NCI-H1105 treated with DMSO at 0.1 percent for 48 hours (cell line): ENCODE data around the gene ACTRT2.

Source experiments
- DNase-seq: peaks from one replicate; lab custom pipeline; 2025; lab: John Stamatoyannopoulos, UW

Gene ACTRT2

DNA sequence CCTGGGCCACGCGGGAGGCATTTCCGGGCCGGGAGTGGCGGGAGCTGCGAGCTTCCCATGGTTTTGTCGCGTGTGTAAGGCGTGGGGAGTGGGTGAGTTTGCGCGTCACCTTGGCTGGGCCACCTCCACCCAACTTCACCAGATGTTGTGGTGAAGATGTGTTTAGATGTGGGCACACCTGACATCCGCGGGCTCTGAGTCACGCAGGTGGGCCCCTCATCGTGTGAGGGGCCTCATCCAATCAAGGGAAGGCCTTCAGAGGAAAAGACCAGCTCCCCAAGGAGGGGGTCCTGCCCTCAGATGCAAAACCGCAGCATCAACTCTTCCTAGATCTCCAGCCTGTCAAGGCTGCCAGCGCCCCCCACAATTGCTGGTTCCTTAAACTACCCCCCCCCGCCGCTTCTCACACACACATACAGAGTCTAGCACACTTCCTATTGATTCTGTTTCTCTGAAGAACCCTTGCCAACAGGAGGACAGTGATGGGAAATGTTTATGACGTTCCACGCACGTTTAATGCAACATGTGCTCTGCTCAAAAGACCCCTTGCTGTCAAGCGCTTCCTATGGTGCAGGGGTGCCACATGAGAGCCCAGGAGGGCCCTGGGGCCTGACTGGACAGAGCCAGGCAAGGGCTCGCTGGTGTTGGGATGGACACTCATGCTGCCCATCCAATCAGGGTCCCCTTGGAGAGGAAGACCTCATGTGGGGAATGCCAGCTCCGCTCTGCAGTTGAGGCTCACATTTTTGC, 11.9 kb downstream of the ACTRT2 start:
- DNase-seq, result no peak

DNA sequence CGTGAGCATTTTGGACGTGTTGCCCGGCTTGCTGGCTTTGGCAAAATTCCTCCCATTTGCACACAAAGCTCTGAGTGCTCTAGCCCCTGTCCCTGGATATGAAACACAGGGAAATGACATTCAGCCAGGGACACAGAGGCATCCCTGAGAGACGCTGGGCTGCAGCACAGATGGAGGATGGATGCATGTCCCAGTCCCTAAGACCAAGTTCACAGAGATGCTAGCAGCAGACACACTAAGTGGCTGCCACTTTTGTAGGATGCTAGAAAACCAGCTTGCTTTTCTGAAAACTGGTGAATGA, 12.5 kb downstream of the ACTRT2 start:
- no peak for DNase-seq

DNA sequence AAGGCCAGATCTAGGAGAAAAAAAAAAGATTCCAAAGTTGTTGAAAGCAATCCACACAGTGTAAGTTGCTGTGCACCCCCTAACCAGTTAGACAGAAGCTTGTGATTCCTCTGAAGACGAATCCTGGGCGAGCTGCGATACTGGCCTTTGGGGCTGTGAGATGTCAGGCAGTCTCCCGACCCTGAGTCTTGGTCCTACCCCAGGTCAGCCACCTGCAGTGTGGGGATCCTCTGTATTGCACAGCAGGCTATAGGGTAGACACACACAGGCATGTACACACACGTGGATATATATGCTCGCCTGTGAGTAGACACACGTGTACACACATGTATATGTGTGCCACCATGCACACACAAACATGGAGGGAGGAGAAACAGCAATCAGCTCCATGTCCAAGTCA, 12.9 kb downstream of the ACTRT2 start:
- no peak for DNase-seq

DNA sequence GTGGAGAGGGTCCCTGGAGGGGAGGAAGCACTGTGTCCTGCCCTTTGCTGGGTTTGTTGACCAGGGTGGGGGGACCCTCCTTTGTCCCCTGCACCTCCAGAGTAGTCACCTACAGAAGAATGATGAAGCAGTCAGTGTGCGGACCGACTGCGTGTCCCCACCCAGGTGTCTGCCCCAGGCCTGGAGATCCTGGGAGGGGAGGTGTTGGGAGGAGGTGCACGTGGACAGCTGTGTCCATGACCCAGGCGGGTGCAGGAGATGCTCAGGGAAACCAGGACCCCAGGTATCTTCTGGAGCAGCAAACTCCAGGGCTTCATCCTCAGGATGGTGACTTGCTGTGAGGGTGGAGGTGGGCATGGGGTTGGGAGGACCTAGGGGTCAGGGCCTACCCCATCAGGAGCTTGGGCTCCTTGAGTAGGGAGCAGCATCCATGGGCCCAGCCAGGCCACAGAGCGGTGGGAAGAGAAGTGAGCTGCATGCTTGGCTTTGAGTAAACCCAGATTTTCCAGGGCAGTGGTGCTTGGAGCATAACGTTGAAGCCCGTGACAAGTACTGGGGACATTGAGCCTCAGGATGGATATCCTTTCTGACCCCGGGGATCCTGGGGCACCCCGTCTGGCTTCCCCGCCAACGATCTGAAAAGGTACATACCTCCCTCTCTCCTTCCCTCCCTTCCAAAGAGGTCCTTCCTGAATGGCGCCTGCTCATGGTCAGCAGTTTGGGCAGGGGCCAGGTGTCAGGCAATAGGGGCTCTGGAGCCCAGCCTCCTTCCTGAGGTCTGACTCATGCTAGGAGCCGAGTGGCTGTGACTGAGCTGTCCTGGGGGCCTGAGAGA, 13.7 kb downstream of the ACTRT2 start:
- no peak for DNase-seq

DNA sequence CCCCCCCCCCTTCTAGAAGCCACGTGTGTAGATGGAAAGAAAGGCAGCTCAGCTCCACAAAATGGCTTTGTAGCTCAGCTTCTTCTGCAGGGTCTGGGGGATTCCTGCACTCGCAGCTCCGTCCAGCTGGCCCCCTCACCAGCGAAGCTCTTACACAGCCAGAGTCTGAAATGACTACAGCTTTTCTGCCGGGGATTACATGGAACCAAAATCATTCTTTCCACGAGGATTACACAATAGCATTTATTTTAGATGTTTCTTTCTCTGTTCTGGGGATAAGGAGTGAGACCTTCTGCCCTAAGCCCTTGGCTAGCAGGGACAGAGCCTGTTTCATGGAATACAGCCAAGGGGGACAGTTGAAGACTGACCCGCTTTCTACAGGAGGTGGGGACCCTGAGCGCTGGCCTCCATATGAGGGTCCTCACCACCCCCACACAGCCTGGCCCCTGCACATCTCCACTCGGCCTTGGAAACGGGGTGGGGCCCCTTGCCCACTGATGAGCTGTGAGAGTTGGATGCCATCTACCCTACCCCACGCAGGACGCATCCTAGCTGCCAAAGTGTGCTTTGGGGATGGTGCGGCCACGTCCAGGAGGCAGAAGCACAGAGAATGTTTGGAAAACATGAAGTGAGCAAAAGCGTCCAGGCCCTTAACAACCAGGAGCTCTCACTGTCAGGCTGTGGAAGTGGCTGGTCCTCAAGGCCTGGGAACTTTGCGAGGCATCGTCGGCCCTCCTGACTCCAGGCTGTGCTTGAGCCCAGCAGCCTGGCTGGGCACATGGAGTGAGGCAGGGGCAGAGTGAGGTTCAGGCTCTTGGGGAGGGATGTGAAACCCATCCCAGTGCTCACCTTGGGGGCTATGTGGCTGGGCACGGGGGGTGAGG, 14.5 kb downstream of the ACTRT2 start:
- DNase-seq, result no peak

DNA sequence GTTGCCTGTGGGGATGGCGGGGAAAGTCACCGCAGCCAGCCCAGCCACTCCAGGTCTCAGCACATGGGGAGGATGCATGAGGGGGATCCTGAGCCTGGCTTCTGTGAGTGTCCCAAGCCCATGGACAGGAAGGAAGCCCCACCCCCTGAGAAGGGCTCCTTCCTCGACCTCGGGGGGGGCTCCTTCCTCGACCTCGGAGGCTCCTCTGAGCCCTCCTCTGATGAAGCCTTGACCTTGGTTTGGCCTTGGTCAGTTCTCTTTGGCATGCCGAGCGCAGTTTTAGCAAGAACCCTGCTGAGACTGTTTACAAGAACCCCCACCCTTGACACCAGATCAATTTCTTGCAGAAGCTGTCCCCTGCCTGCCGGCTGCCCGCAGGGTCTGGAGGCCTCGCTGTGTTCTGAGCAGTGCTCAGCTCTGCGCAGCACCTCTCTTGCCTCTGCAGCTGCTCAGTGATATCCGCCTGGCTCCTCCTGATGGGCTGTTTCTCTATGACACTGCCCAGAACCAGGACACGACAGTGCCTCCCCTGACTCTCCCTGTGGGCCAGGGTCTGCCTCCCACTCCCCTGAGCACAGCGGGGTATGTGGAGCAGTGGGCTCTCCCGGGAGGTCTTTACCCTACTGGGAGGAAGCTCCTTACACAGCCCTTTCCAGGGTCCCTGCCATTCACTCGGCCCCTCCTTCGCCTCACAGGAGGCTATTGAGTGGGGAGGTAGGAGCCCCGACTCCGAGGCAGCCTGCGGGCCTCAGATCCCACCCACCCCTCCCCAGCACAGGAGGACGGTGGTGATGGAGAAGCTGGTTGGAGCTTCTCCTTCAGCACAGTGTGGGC, 15.4 kb downstream of the ACTRT2 start:
- DNase-seq, result no peak

DNA sequence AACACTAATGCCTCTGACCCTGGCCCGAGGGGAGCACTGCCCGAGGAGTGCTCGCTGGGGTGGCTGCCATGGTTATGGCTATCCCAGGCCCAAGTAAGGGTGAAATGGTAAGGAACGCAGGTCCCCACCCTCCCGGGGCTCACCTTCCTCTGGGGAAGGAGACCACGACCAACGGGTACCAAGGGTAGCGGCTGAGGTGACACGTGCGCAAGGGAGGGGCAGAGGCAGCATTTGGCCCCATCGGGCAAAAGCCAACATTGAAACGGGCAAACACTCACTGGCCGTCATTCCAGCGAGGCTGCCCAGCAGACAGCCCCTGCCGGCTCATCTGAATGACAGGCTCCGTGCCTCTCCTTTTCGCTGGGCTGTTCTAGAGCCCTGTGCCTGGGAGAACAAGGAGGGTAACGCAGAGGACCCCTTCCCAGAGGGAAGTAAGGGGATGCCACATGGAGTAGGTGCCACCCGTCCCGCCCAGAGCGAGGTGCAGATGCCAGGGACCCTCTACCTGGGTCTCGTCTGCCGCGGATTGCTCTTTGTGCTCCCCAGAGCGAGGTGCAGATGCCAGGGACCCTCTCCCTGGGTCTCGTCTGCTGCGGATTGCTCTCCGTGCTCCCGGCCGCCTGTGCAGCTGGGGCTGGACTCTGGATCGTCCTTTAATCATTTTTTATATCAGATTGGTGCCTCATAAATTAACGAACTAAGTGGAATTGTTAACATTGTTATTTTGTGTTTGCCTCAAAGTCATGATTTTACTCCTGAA, 16.2 kb downstream of the ACTRT2 start:
- no peak for DNase-seq

DNA sequence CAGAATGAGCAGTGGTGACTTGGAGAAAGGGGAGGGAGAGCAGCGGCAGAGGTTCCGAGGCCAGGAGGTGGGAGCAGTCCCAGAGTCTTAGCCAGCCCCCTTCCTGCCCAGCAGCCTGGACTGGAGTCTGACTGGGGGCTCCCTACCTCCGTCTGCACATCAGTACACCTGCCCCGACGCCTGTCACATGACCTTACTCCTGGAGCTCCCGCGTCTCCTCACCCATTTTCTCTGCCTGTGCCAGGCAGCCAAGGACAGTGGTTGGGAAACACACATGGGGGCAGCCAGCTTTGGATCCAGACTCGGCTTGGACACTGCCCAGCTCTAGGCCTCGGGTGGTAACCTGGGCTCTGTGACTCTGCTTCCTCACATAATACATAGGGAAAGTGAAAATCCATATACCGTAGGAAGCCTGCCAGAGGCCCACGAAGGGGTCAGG, 16.9 kb downstream of the ACTRT2 start:
- DNase-seq, result no peak

DNA sequence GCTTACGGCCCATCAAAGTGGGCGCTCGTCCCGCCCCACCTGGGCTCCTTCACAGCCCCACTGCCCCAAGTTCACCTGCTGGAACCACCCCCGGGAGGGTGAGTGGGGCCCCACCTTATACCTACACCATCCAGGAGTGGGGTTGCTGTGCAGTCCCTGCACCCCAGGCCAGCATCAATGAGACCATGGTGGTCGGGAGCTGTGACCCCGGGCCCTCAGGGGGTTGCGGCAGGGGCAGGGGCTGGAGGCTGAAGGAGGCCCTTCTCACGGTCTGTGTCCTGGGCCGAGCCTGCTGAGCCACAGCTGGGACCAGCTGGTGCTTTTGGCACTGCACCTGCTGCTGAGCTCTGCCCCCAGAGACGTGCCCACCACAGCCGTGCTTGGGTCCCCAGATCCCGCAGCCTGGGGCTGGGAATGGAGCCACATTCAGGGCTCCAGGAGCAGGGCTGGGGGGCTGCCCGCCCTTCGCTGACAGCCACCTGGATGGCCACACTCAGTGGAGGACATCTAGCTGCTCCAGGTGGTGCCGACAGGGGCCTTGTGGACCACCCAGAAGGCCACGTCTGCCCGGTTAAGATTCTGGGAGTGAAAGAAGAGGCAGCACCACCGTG, 17.4 kb downstream of the ACTRT2 start:
- DNase-seq, result no peak

DNA sequence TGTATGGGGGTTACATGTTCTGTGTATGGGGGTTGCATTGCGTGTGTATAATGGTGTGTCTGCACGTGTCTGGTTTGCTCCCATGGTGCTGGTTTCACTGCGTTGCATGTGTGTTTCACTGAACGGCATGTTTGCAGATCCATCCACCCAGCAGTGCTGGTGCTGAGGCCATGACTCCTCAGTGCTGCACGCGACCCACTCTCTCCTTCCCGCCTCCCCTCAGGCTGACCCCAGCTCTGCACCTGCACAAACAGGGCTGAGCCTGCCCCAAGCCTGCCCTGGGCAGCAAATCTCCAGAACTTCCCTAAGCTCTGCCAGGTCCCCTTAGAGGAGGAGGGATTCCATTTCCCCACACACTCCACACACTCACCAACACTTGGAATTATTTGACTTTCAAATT, 18.7 kb downstream of the ACTRT2 start:
- DNase-seq, result no peak

DNA sequence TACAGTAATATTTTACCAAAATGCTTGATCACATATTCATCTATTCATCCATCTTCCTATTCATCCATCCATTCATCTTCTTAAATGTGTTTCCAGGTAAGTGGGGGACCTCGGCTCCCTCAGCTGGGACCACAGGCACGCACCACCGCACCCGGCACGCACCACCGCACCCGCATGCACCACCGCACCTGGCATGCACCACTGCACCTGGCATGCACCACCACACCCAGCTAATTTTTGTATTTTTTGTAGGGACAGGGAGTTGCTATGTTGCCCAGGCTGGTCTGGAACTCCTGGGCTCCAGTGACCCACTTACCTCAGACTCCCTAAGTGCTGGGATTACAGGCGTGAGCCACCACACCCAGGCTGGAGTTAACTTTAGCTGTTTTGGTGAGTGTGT, 21.2 kb downstream of the ACTRT2 start:
- DNase-seq, result no peak

DNA sequence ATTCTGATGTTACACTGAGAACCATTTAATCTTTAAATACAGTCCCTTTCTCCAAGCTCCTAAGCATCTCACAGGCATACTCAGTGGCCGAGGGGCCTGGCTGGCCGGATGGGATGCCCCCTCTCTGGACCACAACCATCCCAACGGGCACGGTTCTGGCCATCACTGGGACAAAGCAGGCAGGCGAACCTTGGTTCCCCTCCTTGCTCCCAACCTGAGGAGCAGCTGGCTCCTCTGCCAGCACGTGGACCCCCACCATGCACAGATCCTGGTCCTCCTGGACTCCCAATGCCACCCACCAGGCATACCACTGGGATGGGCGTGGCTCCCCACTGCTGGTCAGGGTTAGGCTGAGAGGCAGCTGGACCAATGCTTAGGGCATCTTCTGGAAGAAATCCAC, 27.9 kb downstream of the ACTRT2 start:
- DNase-seq, result no peak

DNA sequence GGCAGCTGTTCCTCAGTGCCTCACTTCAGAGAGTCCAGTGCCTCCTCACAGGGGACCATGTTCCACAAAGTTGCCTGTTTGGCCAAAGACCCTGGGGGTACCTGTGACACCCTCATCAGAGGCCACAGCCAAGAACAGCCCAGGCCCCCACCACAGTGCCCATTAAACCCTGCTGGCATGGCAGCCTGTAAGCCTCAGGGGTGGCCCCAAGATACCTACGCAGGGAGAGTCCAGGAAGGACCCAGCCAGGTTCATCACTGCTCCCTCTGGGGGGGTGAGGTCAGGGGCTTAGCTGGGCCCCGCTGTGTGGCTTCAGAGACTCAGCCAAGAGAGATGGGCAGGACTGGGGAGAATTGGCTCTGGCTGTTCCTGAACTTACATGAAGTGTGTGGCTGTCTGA, 28.6 kb downstream of the ACTRT2 start:
- DNase-seq, result no peak

DNA sequence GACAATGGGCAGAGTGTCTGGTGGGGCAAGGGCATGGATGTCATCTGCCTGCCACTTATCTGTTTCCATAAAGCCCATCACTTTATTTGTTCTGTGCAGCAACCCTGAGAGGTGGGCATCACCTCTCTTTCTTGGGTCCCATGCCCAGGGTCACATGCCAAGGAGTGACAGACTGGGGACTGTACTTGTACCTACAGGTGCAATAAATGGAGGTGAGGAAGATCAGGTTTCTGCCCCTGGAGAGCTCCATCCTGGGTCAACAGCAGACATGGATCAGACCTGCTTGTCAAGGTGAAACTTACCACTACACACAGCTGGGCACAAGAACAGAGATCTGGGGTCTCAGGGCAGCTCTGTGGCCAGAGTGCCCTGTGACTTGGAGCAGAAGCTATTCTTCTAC, 29.3 kb downstream of the ACTRT2 start:
- no peak for DNase-seq

DNA sequence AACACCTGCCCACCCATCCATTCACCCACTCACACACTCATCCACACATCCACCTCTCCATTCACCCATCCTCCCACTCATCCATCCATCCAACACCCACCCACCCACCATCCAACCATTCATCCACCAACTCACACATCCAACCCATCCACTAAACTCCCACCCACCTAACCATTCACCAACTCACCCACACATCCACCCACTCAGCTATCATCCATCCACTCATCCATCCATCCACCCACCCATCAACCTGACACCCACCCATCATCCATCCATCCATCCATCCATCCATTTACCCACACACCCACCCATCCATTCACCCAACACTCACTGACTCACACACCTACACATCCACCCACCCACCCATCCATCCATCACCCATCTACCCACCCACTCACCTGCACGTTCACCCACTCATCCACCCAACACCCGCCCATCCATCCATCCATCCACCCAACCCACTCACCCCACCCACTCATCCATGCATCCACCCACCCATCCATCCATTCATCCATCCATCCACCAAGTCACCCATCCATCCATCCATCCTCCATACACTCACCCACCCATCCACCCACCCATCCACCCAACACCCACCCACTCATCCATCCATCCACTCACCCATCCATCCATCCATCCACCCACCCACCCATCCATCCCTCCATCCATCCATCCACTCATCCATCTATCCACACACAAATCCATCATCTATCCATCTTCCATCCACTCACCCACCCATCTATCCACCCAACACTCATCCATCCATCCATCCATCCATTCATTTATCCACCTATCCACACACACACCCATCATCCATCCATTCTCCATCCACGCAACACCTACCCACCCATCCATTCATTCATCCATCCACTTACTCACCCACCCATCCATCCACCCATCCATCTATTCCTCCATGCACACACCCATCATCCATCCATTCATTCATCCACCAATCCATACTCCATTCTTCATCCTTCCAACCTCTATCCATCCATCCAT, 30.3 kb downstream of the ACTRT2 start:
- no peak for DNase-seq

DNA sequence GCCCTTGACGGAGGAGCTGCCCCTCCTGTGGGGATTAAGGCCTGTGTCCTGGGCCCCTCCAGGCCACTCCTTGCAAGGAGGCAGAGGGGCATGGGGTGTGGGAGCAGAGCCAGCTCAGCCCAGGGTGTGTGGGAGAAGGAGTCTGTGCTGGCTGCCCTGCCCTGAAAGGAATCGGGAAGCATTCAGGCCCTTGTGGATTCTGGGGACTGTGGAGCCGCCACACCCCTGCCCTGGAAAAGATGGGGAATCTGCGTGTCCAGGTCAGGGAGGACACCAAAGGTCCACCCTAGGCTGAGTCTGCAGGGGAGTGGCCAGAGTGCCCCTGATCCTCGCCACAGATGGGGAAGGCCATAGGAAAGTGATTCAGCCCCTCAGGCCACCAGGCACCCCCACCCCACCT, 31.2 kb downstream of the ACTRT2 start:
- DNase-seq, result no peak

DNA sequence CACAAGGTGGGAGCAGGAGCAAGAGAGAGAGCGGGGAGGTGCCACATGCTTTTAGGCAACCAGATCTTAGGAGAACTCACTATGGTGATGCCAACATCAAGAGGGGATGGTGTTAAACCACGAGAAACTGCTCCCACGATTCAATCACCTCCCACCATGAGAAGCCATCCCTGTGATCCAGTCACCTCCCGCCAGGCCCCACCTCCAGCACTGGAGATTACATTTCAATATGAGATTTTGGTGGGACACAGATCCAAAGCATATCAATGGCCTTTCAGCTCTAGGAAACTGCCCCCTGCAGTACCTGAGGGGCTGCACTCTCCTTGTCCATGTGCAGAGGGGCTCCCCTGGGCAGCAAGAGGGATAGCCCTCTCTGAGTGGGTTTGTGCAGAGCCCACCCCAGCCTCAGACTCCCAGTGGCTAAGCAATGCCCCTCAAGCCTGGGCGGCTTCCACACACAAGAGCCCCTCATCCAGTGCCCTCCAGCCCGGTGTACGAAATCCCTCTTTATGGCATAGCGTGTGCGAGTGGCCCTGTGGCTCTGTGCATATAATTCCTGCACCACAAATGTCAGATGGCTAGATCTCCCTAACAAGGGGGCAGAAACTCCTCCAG, 32.2 kb downstream of the ACTRT2 start:
- no peak for DNase-seq

DNA sequence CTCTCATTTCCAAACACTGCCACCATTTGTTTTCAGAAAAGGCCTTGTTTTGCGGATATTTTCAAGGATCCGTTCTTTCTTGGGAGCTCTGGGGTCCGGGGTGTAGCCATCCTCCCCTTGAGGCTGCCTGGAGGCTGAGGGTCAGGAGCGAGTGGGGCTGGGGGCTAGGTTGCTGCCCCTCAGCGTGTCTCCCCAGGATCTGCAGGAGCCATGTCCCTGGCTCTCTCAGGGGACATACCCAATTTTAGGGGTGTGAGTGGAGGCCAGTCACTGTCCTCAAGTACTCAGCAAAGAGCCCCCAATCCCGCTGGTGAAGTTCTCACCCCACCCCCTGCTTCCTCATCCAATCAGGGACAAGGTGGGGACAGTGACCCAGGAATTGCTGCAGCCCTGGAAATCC, 32.7 kb downstream of the ACTRT2 start:
- DNase-seq, result no peak

DNA sequence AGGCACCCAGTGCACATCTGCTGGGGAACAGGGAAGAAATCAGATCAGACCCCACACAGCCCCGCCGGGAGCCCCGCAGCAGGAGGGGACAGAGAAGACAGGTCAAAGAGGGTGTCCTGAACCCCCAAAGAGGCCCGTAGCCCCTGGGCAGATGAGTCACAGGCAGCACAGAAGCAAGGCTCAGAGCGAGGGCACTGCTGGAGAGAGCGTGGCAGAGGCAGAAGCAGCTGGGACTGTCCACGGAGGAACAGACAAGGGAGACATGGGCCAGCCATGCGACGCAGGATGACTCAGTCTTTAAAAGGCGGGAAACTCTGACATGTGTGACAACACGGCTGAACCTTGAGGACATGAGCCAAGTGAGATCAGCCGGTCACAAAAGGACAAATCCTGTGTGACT, 33.2 kb downstream of the ACTRT2 start:
- DNase-seq, result no peak
